Muscle of leg (tissue), 11 donors: ENCODE data around the gene DLGAP1. TPM values are rescaled to one million over a fixed set of nuclear protein-coding genes. Genes with fewer than 3 reads are reported as not detected.
"Not testable (repeated sequence)": the region's sequence is repeated elsewhere in the genome, so short reads cannot be mapped to it uniquely, and the experiment has no call there.

ENCODE experiments used
- DNase-seq: peaks from one replicate; pipeline ENCODE4 v3.0.0; 2013
- H3K27ac ChIP-seq: one replicate; pipeline ENCODE4 v1.5.1; 2013; ENCODE audit warnings: mild to moderate bottlenecking, low read length, control low read depth
- H3K27me3 ChIP-seq: one replicate; pipeline ENCODE4 v1.6.1; 2013; ENCODE audit warnings: low read length; ENCODE audit not compliant: control insufficient read depth, insufficient read depth
- H3K36me3 ChIP-seq: one replicate; pipeline ENCODE4 v1.6.1; 2013; ENCODE audit warnings: low read length; ENCODE audit not compliant: control insufficient read depth, insufficient read depth
- H3K4me1 ChIP-seq: one replicate; pipeline ENCODE4 v1.6.1; 2013; ENCODE audit warnings: low read length; ENCODE audit not compliant: control insufficient read depth, insufficient read depth
- H3K4me3 ChIP-seq: one replicate; pipeline ENCODE4 v1.5.1; 2013; ENCODE audit warnings: low read length, control low read depth
- H3K9me3 ChIP-seq: replicated peaks from 2 replicates; pipeline ENCODE4 v1.6.1; 2013; ENCODE audit warnings: low read depth, low read length; ENCODE audit not compliant: control insufficient read depth
- WGBS: methylation state at CpG from one replicate; pipeline ENCODE4 v1.1.5; 2013; ENCODE audit warnings: missing lambda C conversion rate; ENCODE audit not compliant: insufficient coverage; 5-methylcytosine and 5-hydroxymethylcytosine counted together
- polyA plus RNA-seq, 8 donors: library from polyadenylated mRNA; unstranded; fragments of 120-200 nt; gene quantifications; one replicate each; pipeline versions ENCODE4 v1.2.1 to v1.2.3, GENCODE V29; 2013; ENCODE audit warnings: inconsistent platforms in 1 of 8, low replicate concordance in 1 of 8; ENCODE audit not compliant: insufficient read length in 8 of 8, insufficient read depth in 1 of 8
- total RNA-seq: library from RNA; stranded (reverse); fragments of 120-200 nt; gene quantifications from one replicate; pipeline ENCODE4 v1.2.4, GENCODE V29; 2013

Gene DLGAP1
- total and polyA plus RNA-seq, 9 donors, result 0.87 to 3.1 (median 1.8) TPM

DNA sequence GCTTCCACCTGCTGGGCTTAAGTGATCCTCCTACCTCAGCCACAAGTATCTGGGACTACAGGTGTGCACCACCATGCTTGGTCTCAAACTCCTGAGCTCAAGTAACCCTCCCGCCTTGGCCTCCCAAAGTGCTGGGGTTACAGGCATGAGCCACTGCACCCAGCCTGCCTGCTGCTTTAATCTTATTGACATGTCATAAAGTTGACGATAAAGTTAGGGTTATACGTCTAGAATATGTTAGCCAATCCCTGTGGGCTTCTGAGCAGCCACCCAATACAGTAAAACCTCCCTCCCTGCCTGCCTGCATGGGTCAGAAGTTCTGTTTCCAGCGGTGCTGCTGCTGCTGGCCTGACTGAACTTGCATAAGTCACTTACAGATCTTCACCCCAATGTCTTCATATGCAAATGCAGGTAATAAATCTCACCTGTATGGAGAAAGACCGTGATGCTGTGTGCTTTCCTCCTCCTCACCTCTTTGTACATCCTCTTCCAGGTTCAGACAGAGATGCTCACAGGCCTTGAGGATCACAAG, 975.1 kb downstream of the DLGAP1 start:
- no peaks in the 10 kb centered on the region for H3K27me3 ChIP-seq
- no peaks in the 10 kb centered on the region for H3K36me3 ChIP-seq
- no peak for DNase-seq
- H3K4me3 ChIP-seq, result no peak overlapping the region
- H3K9me3 ChIP-seq, result peaks cover under 1% of the 10 kb centered on the region
- peaks cover 9% of the 10 kb centered on the region for H3K4me1 ChIP-seq
- 100% methylated on average over 1 of the region's 5 CpGs for WGBS
- H3K27ac ChIP-seq, result no peak overlapping the region

DNA sequence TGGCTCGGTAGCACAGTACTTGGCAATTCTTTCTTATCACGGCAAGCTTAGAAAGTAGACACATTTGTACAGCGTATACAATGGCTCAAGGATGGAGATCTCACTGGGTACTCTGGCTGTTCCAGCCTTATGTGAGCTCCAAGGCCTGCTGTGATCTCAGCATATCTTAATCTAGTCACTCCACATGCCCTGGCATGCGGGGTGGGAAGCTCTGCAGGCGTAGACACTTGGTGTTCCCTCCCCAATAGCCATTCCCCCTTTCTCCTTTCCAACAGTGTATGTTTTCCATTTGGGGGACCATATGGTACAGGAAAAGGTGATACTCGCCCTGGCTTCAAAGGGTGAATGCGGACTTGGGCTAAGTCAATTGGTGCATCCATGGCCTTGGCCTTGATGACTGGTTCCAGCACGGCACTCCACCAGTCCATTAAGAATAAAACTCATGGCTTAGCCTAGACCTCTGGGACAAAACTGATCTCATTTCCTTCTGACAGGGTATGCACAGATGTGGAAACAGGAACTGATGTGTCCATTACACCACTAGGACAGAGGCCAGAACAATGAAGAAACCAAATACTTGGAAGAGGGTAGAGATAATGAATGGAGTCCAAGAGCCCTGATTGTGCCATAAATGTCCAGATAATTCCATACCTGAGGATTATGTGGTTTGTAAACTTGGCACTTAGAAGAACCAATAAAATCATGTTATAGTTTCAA, 976.7 kb downstream of the DLGAP1 start:
- Histone ChIP-seq H3K4me3 (no peak overlapping the region), H3K36me3 (no peaks in the 10 kb centered on the region), H3K27me3 (no peaks in the 10 kb centered on the region), H3K27ac (no peak overlapping the region), H3K9me3 (peaks cover 7% of the 10 kb centered on the region), H3K4me1 (peaks cover 9% of the 10 kb centered on the region)
- 70% methylated on average over 5 of the region's 8 CpGs for WGBS
- DNase-seq, result peak; percentile 30

DNA sequence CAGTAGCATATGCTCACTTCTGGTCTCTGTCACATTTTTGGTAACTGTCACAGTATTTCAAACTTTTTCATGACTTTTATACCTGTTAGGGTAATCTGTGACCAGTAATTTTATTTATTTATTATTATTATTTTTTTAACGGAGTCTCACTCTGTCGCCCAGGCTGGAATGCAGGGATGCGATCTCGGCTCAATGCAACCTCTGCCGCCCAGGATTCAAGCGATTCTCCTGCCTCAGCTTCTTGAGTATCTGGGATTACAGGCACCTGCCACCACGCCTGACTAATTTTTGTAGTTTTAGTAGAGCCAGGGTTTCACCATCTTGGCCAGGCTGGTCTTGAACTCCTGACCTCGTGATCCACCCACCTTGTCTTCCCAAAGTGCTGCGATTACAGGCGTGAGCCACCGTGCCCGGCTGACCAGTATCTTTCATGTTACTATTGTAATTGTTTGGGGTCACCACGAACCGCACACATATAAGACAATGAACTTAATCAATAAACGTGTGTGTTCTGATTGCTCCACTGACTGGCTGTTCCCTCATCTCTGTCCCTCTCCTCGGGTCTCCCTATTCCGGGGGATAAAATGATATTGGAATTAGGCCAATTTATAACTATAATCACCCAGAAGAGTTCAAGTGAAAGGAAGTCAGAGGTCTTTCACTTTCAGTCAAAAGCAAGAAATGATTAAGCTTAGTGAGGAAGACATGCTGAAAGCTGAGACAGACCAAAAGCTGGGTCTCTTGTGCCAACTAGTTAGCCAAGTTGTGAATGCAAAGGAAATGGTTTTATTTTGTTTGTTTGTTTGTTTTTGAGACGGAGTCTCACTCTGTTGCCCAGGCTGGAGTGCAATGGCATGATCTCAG, 982.2 kb downstream of the DLGAP1 start:
- peaks cover 7% of the 10 kb centered on the region for H3K9me3 ChIP-seq
- H3K4me3 ChIP-seq, result no peak overlapping the region
- H3K36me3 ChIP-seq, result no peaks in the 10 kb centered on the region
- H3K4me1 ChIP-seq, result no peaks in the 10 kb centered on the region
- no peak overlapping the region for H3K27ac ChIP-seq
- H3K27me3 ChIP-seq, result no peaks in the 10 kb centered on the region
- no peak for DNase-seq
- 89% methylated on average over 6 of the region's 18 CpGs for WGBS

DNA sequence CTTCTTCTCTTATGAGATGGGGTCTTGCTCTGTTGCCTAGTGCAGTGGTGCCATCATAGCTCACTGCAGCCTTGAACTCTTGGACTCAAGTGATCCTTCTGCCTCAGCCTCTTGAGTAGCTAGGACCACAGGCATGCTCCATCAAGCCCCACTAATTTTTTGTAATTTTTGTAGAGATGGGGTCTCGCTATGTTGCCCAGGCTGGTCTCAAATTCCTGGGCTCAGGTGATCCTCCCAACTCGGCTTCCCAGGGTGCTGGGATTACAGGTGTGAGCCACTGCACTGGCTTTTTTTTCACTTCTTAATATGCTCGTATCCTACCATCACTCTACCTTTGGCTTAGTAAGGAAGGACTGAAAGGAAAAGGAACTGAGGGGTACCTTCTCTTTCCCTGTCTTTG, 983.0 kb downstream of the DLGAP1 start:
- no CpG with 5 or more reads among the region's 3 CpGs for WGBS
- H3K27ac ChIP-seq, H3K9me3 ChIP-seq, H3K4me3 ChIP-seq, H3K27me3 ChIP-seq, DNase-seq, H3K4me1 ChIP-seq, H3K36me3 ChIP-seq: not testable (repeated sequence)

DNA sequence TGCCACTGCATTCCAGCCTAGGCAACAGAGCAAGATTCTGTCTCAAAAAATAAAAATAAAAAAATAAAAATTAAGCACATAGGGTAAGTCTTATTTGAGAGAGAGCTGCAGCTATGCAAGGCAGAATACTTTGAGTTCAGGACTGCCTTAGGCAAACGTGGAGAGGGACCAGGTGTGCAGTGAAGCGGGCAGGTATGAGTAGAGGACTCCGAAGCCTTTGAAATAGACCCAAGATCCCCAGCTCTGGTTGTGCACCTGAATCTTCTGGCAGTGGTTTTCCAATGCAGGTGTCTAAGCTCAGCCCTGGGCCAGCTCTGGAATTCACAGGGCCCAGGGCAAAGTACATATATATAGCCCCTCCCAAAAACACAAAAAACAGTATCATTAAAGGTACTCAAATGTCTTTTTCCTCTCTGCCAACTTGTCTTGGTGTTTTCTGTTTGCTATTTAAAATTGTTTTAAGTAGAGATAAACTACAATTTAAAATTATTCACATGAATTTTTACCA, 983.9 kb downstream of the DLGAP1 start:
- no peak overlapping the region for H3K4me3 ChIP-seq
- H3K4me1 ChIP-seq, result no peaks in the 10 kb centered on the region
- H3K9me3 ChIP-seq, result peaks cover 7% of the 10 kb centered on the region
- no peak for DNase-seq
- H3K27ac ChIP-seq, result no peak overlapping the region
- WGBS, result 43% methylated on average over 1 of the region's 3 CpGs
- no peaks in the 10 kb centered on the region for H3K36me3 ChIP-seq
- H3K27me3 ChIP-seq, result no peaks in the 10 kb centered on the region

DNA sequence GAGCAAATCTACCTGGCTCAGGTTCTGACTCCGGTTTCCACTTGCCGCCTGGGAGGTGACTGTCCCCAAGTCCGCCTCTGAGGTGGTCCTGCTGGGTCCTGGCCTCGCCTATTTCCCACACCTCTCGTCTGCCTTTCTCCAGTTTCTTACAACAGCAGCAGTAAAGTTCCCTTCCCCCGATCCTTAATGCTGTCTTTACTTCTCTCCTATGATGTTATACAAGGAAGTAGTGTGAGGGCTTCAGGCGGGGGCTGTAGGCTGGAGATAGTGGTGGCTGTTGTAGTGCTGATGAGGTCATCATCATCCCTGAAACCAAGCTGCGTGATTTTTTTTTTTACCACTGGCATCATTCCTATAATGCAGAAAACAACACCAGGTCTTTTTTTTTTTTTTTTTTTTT, 986.3 kb downstream of the DLGAP1 start:
- Histone ChIP-seq H3K9me3 (no peaks in the 10 kb centered on the region), H3K36me3 (no peaks in the 10 kb centered on the region), H3K27me3 (no peaks in the 10 kb centered on the region), H3K4me3 (no peak overlapping the region), H3K27ac (no peak overlapping the region), H3K4me1 (no peaks in the 10 kb centered on the region)
- 67% methylated on average over 4 of the region's 8 CpGs for WGBS
- peak; percentile 14 for DNase-seq

DNA sequence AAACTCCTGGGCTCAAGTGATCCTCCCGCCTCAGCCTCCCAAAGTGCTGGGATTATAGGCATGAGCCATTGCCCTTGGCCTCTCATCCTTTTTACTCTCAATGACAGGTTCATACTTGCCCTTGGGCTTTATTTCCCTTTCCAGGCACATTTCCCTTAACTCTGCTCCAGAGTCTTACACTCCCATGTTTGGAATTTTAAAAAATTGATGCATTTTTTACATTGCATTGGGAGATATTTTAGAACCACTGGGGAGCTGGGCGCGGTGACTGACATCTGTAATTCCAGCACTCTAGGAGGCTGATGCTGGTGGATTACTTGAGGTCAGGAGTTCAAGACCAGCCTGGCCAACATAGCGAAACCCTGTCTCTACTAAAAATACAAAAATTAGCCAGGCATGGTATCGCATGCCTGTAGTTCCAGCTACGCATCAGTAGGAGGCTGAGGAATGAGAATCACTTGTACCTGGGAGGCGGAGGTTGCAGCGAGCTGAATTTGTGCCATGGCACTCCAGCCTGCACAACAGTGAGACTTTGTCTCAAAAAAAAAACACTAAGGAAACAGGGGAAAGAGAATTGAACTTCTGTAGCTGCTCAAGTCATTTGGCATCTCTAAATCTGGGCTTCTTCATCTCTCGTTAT, 986.9 kb downstream of the DLGAP1 start:
- no peaks in the 10 kb centered on the region for H3K4me1 ChIP-seq
- no peak overlapping the region for H3K4me3 ChIP-seq
- DNase-seq, result no peak
- no peak overlapping the region for H3K27ac ChIP-seq
- WGBS, result 90% methylated on average over 3 of the region's 9 CpGs
- no peaks in the 10 kb centered on the region for H3K9me3 ChIP-seq
- H3K27me3 ChIP-seq, result no peaks in the 10 kb centered on the region
- no peaks in the 10 kb centered on the region for H3K36me3 ChIP-seq

DNA sequence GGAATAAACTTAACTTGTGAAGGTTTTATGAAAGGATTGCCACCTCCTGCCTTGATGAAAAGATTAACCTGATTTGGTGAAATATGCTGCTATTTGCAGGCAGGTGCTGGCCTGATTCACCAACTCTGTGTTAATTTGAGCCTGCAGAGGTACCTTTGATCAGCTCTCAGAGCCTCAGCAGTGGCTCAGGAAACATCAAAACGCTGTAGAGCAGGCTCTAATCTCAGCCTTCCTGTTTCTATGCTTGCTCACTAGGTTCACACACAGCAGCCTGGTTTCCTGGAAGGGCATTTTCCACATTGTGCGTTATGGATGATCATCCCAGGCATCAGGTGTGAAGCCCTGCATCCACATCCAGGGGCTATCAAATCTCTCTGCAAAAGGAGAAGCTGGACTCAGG, 988.2 kb downstream of the DLGAP1 start:
- DNase-seq, result peak; percentile 20
- no peak overlapping the region for H3K4me3 ChIP-seq
- no peaks in the 10 kb centered on the region for H3K4me1 ChIP-seq
- 29% methylated on average over 1 of the region's 2 CpGs for WGBS
- no peaks in the 10 kb centered on the region for H3K27me3 ChIP-seq
- no peak overlapping the region for H3K27ac ChIP-seq
- H3K9me3 ChIP-seq, result peaks cover 2% of the 10 kb centered on the region
- H3K36me3 ChIP-seq, result peaks cover 3% of the 10 kb centered on the region

DNA sequence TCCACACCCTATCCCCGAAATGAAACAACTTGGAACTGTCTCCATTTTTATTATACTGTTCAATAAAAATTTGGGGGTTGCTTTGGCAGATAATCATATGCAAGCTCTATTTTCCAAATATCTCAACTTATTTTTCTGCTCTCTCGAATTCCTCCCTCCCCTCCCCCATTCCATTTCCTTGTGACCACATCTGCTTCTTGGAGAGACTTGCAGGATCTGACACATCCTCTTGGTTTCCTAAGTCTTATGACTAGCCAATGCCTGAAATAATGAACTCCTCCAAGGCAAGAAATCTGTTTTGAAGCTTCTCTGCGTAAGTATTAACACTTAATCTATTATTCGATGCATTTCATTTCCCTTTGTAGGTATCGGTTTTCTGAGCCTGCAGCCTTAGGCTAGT, 989.1 kb downstream of the DLGAP1 start:
- H3K9me3 ChIP-seq, result peaks cover 2% of the 10 kb centered on the region
- 17% methylated on average over 1 of the region's 5 CpGs for WGBS
- no peaks in the 10 kb centered on the region for H3K27me3 ChIP-seq
- H3K27ac ChIP-seq, result no peak overlapping the region
- peaks cover 4% of the 10 kb centered on the region for H3K36me3 ChIP-seq
- no peak overlapping the region for H3K4me3 ChIP-seq
- H3K4me1 ChIP-seq, result no peaks in the 10 kb centered on the region
- DNase-seq, result peak; percentile 80

DNA sequence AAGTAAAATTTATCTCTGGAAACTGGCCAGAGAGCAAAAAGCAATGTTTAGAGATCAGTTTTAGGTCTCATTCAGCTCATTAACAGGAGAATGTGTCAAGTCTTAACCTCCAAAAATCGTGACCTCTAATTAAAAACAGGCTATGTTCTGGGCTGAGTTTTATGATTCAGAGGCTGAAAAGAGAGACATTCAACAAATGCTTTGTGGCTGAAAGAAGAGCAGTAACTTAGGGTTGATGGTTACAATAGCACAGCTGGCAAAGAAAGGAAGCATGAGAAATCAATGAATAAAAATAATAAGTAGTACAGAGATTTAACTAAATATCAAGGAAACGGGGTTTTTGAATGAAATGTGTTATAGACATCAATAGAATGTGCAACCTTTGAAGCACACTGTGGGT, 992.1 kb downstream of the DLGAP1 start:
- H3K27me3 ChIP-seq, result no peaks in the 10 kb centered on the region
- DNase-seq, result peak; percentile 30
- peaks cover 18% of the 10 kb centered on the region for H3K36me3 ChIP-seq
- H3K27ac ChIP-seq, result no peak overlapping the region
- WGBS, result no CpG with 5 or more reads among the region's 2 CpGs
- no peaks in the 10 kb centered on the region for H3K4me1 ChIP-seq
- H3K9me3 ChIP-seq, result peaks cover 2% of the 10 kb centered on the region
- H3K4me3 ChIP-seq, result no peak overlapping the region
